Mammary epithelial cell (primary cell): ENCODE results near the gene SFMBT2.

ENCODE experiments used
- EZH2 ChIP-seq: IDR thresholded peaks from 2 replicates; pipeline ENCODE4 v1.6.1; 2012; ENCODE audit warnings: low read length, inconsistent platforms, borderline replicate concordance
- TF ChIP-seq, protein P1 (sequence below), 2 donors: IDR thresholded peaks in 1 of 2; conservative IDR thresholded peaks in 1 of 2; 2 replicates each; pipeline ENCODE4 v1.5.1; 2011 to 2012; ENCODE audit warnings: inconsistent platforms in 2 of 2, low read length in 2 of 2, mild to moderate bottlenecking in 2 of 2, control low read depth in 1 of 2, low read depth in 1 of 2; ENCODE audit not compliant: insufficient read depth in 1 of 2; ENCODE audit errors: extremely low read depth in 1 of 2

DNA sequence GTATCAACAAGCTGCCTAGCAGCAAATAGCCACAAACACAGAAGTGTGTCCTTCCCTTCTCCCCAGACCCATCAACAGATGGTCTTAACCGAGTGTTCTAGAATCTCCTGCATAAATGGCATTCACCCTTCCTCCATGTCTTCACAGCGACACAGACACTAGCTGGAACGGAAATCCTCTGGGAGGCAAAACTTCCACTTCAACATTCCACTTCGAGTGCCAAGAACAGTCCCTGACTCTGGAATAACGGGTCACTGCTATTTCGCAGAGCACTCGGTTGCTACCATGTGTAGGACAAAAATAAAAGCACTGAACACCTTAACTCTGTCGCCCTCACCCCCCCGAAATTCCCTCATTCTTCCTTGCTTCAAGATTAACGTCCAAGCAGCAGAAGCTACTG lies 65.1 kb downstream of the SFMBT2 start:
- TF ChIP-seq, protein P1, sequence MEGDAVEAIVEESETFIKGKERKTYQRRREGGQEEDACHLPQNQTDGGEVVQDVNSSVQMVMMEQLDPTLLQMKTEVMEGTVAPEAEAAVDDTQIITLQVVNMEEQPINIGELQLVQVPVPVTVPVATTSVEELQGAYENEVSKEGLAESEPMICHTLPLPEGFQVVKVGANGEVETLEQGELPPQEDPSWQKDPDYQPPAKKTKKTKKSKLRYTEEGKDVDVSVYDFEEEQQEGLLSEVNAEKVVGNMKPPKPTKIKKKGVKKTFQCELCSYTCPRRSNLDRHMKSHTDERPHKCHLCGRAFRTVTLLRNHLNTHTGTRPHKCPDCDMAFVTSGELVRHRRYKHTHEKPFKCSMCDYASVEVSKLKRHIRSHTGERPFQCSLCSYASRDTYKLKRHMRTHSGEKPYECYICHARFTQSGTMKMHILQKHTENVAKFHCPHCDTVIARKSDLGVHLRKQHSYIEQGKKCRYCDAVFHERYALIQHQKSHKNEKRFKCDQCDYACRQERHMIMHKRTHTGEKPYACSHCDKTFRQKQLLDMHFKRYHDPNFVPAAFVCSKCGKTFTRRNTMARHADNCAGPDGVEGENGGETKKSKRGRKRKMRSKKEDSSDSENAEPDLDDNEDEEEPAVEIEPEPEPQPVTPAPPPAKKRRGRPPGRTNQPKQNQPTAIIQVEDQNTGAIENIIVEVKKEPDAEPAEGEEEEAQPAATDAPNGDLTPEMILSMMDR (conservative IDR thresholded peaks at IDR 0.05 in 1 of 2, IDR thresholded peaks at IDR 0.05 in 1 of 2; ENCODE audit: extremely low read depth in 1 of 2, insufficient read depth in 1 of 2, low read depth in 1 of 2, low read length in 2 of 2) = no peak
- no peak for TF ChIP-seq EZH2
